ENCODE data around the gene AP2S1.
A peak's percentile ranks its signal among the peaks of the same experiment; 100 is the strongest.
"Not testable (repeated sequence)": the region's sequence is repeated elsewhere in the genome, so short reads cannot be mapped to it uniquely, and the experiment has no call there.

The AP2S1 gene

DNA sequence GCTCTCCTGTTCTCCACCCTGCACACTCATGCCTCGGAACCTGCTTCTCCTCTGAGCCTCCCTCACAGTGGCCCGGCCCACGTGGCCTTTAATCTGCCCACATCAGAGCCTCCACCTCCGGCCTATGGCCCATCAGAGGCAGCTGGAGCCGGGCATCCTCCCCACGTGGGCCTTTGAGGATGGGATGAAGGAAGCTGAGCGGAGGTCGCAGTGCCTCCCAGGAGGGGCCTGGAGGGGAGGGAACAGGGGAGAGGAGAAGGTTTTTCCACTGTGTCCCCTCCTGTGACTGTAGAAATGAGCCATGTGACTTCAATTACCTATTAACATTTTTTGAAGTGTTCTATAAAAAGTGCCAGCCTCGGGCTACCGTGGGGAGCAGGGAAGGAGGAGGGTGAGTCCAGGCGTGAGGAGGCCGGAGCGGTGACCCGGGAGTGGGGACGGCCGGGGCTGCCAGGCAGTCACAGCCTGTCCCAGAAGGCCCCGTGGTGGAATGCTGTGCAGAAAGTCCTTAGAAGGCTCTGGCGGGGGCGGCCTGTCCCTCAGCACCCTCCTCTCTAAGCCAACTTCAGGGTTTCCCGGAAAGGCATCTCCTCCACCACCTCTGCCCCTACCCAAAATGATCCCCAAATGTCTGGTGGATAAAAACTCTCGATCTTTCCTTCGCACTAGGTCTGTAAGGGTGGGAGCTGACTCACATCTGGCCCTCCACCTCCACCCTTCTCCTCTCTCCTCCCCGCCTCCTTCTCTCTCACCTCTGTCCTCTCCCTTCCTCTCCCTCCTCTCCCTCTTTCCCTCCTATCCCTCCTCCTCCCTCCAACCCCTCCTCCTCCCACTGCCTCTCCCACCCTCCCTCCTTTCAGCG lies 37.4 kb downstream of the AP2S1 start:
- Histone ChIP-seq H3K9ac (ENCODE audit: low read length) (no peak overlapping the region), H3K9me3 (ENCODE audit: control insufficient read depth, low read depth, low read length) (no peaks in the 10 kb centered on the region), H3K27me3 (ENCODE audit: control insufficient read depth, insufficient read depth, low read length) (no peaks in the 10 kb centered on the region), H3K4me1 (ENCODE audit: control insufficient read depth, low read depth, low read length) (no peaks in the 10 kb centered on the region), H3K36me3 (ENCODE audit: control insufficient read depth, low read depth, low read length) (no peaks in the 10 kb centered on the region), H3K4me3 (ENCODE audit: low read length) (no peak overlapping the region), H3K27ac (ENCODE audit: low read length) (no peak overlapping the region)

- no peaks in the 10 kb centered on the region for H3K4me1 ChIP-seq (ENCODE audit: control insufficient read depth, low read depth, low read length)
- no peaks in the 10 kb centered on the region for H3K27me3 ChIP-seq (ENCODE audit: control insufficient read depth, insufficient read depth, low read length)
- no peak overlapping the region for H3K9ac ChIP-seq (ENCODE audit: low read length)
- H3K4me3 ChIP-seq (ENCODE audit: low read length) = no peak overlapping the region
- no peaks in the 10 kb centered on the region for H3K36me3 ChIP-seq (ENCODE audit: control insufficient read depth, low read depth, low read length)
- H3K27ac ChIP-seq (ENCODE audit: low read length) = no peak overlapping the region
- no peaks in the 10 kb centered on the region for H3K9me3 ChIP-seq (ENCODE audit: control insufficient read depth, low read depth, low read length)
Measured at GRCh38 chr19:46809534-46810272, 40.9 kb downstream of the AP2S1 start.

GRCh38 chr19:46806656-46807055 lies 44.0 kb downstream of the AP2S1 start:
- Histone ChIP-seq H3K36me3 (ENCODE audit: control insufficient read depth, low read depth, low read length) (no peaks in the 10 kb centered on the region), H3K9me3 (ENCODE audit: control insufficient read depth, low read depth, low read length) (no peaks in the 10 kb centered on the region), H3K27me3 (ENCODE audit: control insufficient read depth, insufficient read depth, low read length) (no peaks in the 10 kb centered on the region), H3K4me1 (ENCODE audit: control insufficient read depth, low read depth, low read length) (no peaks in the 10 kb centered on the region), H3K4me3 (ENCODE audit: low read length) (no peak overlapping the region), H3K9ac (ENCODE audit: low read length) (no peak overlapping the region), H3K27ac (ENCODE audit: low read length) (no peak overlapping the region)

DNA sequence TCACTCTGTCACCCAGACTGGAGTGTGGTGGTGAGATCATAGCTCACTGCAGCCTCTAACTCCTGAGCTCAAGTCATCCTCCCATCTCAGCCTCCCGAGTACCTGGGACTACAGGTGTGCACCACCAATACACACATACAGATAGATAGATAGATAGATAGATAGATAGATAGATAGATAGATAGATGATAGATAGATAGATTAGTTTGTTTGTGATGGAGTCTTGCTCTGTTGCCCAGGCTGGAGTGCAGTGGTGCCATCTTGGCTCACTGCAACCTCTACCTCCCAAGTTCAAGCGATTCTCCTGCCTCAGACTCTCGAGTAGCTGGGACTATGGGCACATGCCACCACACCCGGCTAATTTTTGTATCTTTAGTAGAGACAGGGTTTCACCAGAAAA lies 46.2 kb downstream of the AP2S1 start:
- H3K9me3 ChIP-seq (ENCODE audit: control insufficient read depth, low read depth, low read length); H3K9ac ChIP-seq (ENCODE audit: low read length); H3K27me3 ChIP-seq (ENCODE audit: control insufficient read depth, insufficient read depth, low read length); H3K4me3 ChIP-seq (ENCODE audit: low read length); H3K36me3 ChIP-seq (ENCODE audit: control insufficient read depth, low read depth, low read length); H3K4me1 ChIP-seq (ENCODE audit: control insufficient read depth, low read depth, low read length); H3K27ac ChIP-seq (ENCODE audit: low read length): not testable (repeated sequence)

- H3K4me3 ChIP-seq (ENCODE audit: low read length) = no peak overlapping the region
- no peaks in the 10 kb centered on the region for H3K27me3 ChIP-seq (ENCODE audit: control insufficient read depth, insufficient read depth, low read length)
- H3K27ac ChIP-seq (ENCODE audit: low read length) = no peak overlapping the region
- no peak overlapping the region for H3K9ac ChIP-seq (ENCODE audit: low read length)
- no peaks in the 10 kb centered on the region for H3K9me3 ChIP-seq (ENCODE audit: control insufficient read depth, low read depth, low read length)
- H3K4me1 ChIP-seq (ENCODE audit: control insufficient read depth, low read depth, low read length) = no peaks in the 10 kb centered on the region
- no peaks in the 10 kb centered on the region for H3K36me3 ChIP-seq (ENCODE audit: control insufficient read depth, low read depth, low read length)
Measured at GRCh38 chr19:46803555-46803954, 47.1 kb downstream of the AP2S1 start.

DNA sequence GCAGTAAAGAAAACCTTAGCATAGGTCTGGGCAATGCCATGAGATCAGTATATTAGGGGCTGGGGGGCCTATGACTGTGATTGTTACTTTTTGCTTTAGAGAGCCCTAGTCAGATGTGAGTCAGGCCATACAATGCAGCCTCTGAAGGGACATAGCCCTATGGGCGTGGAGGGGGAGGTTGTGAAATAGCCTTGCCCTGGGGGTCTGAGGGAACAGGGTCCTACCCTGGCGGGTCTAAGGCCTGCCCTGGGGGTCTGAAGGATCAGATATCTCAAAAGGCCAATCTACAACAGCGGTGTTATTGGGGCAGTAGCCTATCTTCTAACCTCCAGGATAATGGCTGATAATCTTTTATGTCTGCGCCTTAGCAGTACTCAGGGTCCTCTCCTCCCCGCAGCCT lies 48.5 kb downstream of the AP2S1 start:
- H3K9me3 ChIP-seq (ENCODE audit: control insufficient read depth, low read depth, low read length) = no peaks in the 10 kb centered on the region
- no peaks in the 10 kb centered on the region for H3K4me1 ChIP-seq (ENCODE audit: control insufficient read depth, low read depth, low read length)
- H3K27me3 ChIP-seq (ENCODE audit: control insufficient read depth, insufficient read depth, low read length) = no peaks in the 10 kb centered on the region
- no peak overlapping the region for H3K9ac ChIP-seq (ENCODE audit: low read length)
- H3K4me3 ChIP-seq (ENCODE audit: low read length) = no peak overlapping the region
- no peak overlapping the region for H3K27ac ChIP-seq (ENCODE audit: low read length)
- no peaks in the 10 kb centered on the region for H3K36me3 ChIP-seq (ENCODE audit: control insufficient read depth, low read depth, low read length)

DNA sequence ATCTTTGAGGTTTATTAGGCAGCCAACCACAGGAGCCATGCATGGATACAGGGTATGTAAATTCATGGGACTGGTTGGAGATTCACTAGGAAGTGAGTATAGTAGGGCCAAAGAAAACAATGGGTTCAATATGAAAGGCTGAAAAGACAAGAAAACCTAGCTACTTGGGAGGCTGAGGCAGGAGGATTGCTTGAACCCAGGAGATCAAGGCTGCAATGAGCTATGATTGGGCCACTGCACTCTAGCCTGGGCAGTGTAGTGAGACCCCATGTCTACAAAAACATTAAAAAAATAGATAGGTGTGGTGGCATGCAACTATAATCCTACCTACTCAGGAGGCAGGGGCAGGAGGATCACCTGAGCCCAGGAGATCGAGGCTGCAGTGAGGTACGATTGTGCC lies 51.9 kb downstream of the AP2S1 start:
- Histone ChIP-seq H3K9ac (ENCODE audit: low read length) (no peak overlapping the region), H3K4me1 (ENCODE audit: control insufficient read depth, low read depth, low read length) (no peaks in the 10 kb centered on the region), H3K9me3 (ENCODE audit: control insufficient read depth, low read depth, low read length) (no peaks in the 10 kb centered on the region), H3K27ac (ENCODE audit: low read length) (no peak overlapping the region), H3K4me3 (ENCODE audit: low read length) (no peak overlapping the region), H3K36me3 (ENCODE audit: control insufficient read depth, low read depth, low read length) (no peaks in the 10 kb centered on the region), H3K27me3 (ENCODE audit: control insufficient read depth, insufficient read depth, low read length) (no peaks in the 10 kb centered on the region)

DNA sequence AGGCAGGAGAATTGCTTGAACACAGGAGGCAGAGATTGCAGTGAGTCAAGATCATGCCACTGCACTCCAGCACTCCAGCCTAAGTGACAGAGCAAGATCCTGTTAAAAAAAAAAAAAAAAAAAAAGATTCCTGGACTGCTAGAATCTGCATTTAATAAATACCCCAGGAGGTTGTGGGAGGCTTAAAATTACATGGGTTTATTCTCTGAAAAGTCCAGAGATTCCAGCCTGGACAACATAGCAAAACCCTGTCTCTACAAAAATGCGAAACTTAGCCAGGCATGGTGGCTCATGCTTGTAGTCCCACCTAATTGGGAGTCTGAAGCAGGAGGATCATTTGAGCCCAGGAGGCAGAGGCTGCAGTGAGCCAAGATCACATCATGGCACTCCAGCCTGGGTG lies 52.8 kb downstream of the AP2S1 start:
- Histone ChIP-seq H3K27me3 (ENCODE audit: control insufficient read depth, insufficient read depth, low read length) (no peaks in the 10 kb centered on the region), H3K4me1 (ENCODE audit: control insufficient read depth, low read depth, low read length) (no peaks in the 10 kb centered on the region), H3K9ac (ENCODE audit: low read length) (no peak overlapping the region), H3K4me3 (ENCODE audit: low read length) (no peak overlapping the region), H3K27ac (ENCODE audit: low read length) (no peak overlapping the region), H3K36me3 (ENCODE audit: control insufficient read depth, low read depth, low read length) (no peaks in the 10 kb centered on the region), H3K9me3 (ENCODE audit: control insufficient read depth, low read depth, low read length) (no peaks in the 10 kb centered on the region)

DNA sequence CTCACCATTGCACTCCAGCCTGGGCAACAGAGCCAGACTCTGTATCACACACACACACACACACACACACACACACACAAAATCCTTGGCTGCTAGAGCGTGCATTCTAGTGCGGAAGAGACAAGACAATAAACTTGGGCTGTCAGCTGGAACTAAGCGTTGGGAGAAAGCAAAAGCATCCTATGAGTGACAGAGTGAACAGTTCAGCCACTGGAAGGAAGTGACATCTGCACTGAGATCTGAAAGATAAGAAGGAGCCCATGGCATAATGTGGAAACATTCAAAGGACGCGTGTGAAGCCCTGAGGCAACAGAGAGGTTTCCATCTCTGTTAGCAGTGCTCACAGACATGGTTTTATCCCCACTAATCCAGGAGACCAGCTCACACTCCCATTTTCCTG lies 58.7 kb downstream of the AP2S1 start:
- Histone ChIP-seq H3K27me3 (ENCODE audit: control insufficient read depth, insufficient read depth, low read length) (peaks cover 3% of the 10 kb centered on the region), H3K9ac (ENCODE audit: low read length) (no peak overlapping the region), H3K27ac (ENCODE audit: low read length) (no peak overlapping the region), H3K9me3 (ENCODE audit: control insufficient read depth, low read depth, low read length) (no peaks in the 10 kb centered on the region), H3K4me1 (ENCODE audit: control insufficient read depth, low read depth, low read length) (no peaks in the 10 kb centered on the region), H3K36me3 (ENCODE audit: control insufficient read depth, low read depth, low read length) (no peaks in the 10 kb centered on the region), H3K4me3 (ENCODE audit: low read length) (no peak overlapping the region)

DNA sequence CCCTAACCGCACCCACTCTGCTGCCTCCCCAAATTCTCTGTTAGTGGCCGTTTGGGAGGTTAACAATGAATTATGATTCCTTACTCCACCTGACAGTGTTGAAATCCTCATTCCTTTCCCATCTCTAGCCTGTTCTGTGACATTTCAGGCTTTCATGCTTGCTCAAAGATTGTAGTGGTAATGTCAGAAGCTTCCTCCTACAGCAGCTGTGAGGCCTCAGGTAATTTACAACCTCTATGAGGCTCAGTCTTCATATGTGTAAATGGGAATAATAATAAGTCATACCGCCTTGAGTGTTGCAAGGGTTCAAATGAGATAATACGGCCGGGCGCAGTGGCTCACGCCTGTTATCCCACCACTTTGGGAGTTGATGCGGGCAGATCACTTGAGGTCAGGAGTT lies 61.3 kb downstream of the AP2S1 start:
- Histone ChIP-seq H3K9ac (ENCODE audit: low read length) (no peak overlapping the region), H3K4me3 (ENCODE audit: low read length) (no peak overlapping the region), H3K36me3 (ENCODE audit: control insufficient read depth, low read depth, low read length) (peaks cover 4% of the 10 kb centered on the region), H3K4me1 (ENCODE audit: control insufficient read depth, low read depth, low read length) (peaks cover 3% of the 10 kb centered on the region), H3K27ac (ENCODE audit: low read length) (no peak overlapping the region), H3K9me3 (ENCODE audit: control insufficient read depth, low read depth, low read length) (no peaks in the 10 kb centered on the region), H3K27me3 (ENCODE audit: control insufficient read depth, insufficient read depth, low read length) (peaks cover 3% of the 10 kb centered on the region)

GRCh38 chr19:46788968-46789338 lies 61.7 kb downstream of the AP2S1 start:
- Histone ChIP-seq H3K27me3 (ENCODE audit: control insufficient read depth, insufficient read depth, low read length) (peaks cover 3% of the 10 kb centered on the region), H3K9ac (ENCODE audit: low read length) (no peak overlapping the region), H3K4me3 (ENCODE audit: low read length) (peak overlapping the region; percentile 14), H3K36me3 (ENCODE audit: control insufficient read depth, low read depth, low read length) (peaks cover 7% of the 10 kb centered on the region), H3K27ac (ENCODE audit: low read length) (no peak overlapping the region), H3K9me3 (ENCODE audit: control insufficient read depth, low read depth, low read length) (no peaks in the 10 kb centered on the region), H3K4me1 (ENCODE audit: control insufficient read depth, low read depth, low read length) (peaks cover 7% of the 10 kb centered on the region)

Data from iPS-18a (cell line).